Colonic mucosa (tissue), 4 donors: ENCODE results near the gene ADGRB3. TPM values are rescaled to one million over a fixed set of nuclear protein-coding genes. Genes with fewer than 3 reads are reported as not detected.

ENCODE experiments used
- DNase-seq: peaks from one replicate; pipeline ENCODE4 v3.0.0-alpha.2; 2020
- H3K27ac ChIP-seq: fragments of 200-600 bp; one replicate; pipeline ENCODE4 v1.8.0; 2021
- H3K27me3 ChIP-seq: fragments of 200-600 bp; one replicate; pipeline ENCODE4 v1.8.0; 2021
- H3K36me3 ChIP-seq: fragments of 200-600 bp; one replicate; pipeline ENCODE4 v1.8.0; 2021
- H3K4me1 ChIP-seq: fragments of 200-600 bp; one replicate; pipeline ENCODE4 v1.8.0; 2021; ENCODE audit warnings: mild to moderate bottlenecking
- H3K4me3 ChIP-seq: fragments of 200-600 bp; one replicate; pipeline ENCODE4 v1.8.0; 2021
- H3K9ac ChIP-seq, 2 donors: one replicate each; pipeline ENCODE4 v1.7.0; 2013; ENCODE audit warnings: control low read depth in 2 of 2, low read depth in 2 of 2, low read length in 2 of 2
- H3K9me3 ChIP-seq: fragments of 200-600 bp; one replicate; pipeline ENCODE4 v1.8.0; 2021
- CTCF ChIP-seq: fragments of 200-600 bp; IDR thresholded peaks from one replicate; pipeline ENCODE4 v1.8.0; 2022; ENCODE audit warnings: antibody characterized with exemption, mild to moderate bottlenecking
- intact Hi-C: fragments of 100-400 bp; cut with DNase I; formaldehyde crosslinking; loops from one replicate; pipeline ENCODE4 v1.14.1; 2022
- total RNA-seq, 2 donors: library from RNA; stranded (reverse); fragmentation: NEBNext Ultra II Directional in 1 of 2; extraction: Animal tissue kit (Norgen Biotek cat#: 25700) in 1 of 2; gene quantifications; one replicate each; pipeline ENCODE4 v1.2.1, GENCODE V29; 2021
- donor health status: healthy.
- donor health status: DM: no; HTN: no; CAD: no.
- donor health status: DM: no; HTN: no; CAD: no.

ADGRB3 gene
- total RNA-seq, 2 donors from 2014 or later: 0.42 to 0.98 TPM

- H3K27ac ChIP-seq: no peak overlapping the region
- intact Hi-C loops: no loop called here
- no peaks in the 10 kb centered on the region for H3K9me3 ChIP-seq
- H3K4me1 ChIP-seq: no peaks in the 10 kb centered on the region
- no peak overlapping the region for H3K9ac ChIP-seq
- H3K36me3 ChIP-seq: no peaks in the 10 kb centered on the region
- no peak for TF ChIP-seq CTCF
- no peak overlapping the region for H3K4me3 ChIP-seq
- no peaks in the 10 kb centered on the region for H3K27me3 ChIP-seq
- no peak for DNase-seq
Observed at GRCh38 chr6:68710916-68711315, 75.8 kb downstream of the ADGRB3 start.

- H3K36me3 ChIP-seq: no peaks in the 10 kb centered on the region
- H3K9ac ChIP-seq: no peak overlapping the region
- intact Hi-C loops: no loop called here
- no peak overlapping the region for H3K27ac ChIP-seq
- H3K27me3 ChIP-seq: no peaks in the 10 kb centered on the region
- H3K4me1 ChIP-seq: no peaks in the 10 kb centered on the region
- no peaks in the 10 kb centered on the region for H3K9me3 ChIP-seq
- no peak for DNase-seq
- no peak for TF ChIP-seq CTCF
- no peak overlapping the region for H3K4me3 ChIP-seq
Observed at GRCh38 chr6:68711386-68712000, 76.4 kb downstream of the ADGRB3 start.

DNA sequence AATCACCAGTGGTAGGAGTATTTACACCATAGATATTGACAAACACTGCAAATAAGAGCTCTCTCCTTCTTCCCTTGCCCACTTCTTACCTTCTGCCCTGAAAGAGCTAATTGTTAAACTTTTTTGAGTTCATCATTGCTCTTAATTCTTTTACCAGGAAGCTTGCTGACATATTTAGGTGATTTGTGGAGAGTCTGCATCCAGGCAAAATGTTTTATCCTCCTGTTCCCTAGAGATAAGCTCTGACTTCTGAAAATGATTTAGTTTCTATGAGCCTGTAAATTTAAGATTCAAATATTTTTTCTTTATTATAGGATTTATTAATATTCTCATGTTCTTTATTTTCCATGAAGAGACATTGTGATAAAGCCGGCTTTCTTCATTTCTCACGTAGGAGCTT, 81.5 kb downstream of the ADGRB3 start:
- DNase-seq: no peak
- no peaks in the 10 kb centered on the region for H3K9me3 ChIP-seq
- H3K27me3 ChIP-seq: no peaks in the 10 kb centered on the region
- intact Hi-C loops: no loop called here
- no peak overlapping the region for H3K4me3 ChIP-seq
- H3K4me1 ChIP-seq: no peaks in the 10 kb centered on the region
- no peaks in the 10 kb centered on the region for H3K36me3 ChIP-seq
- TF ChIP-seq CTCF: no peak
- H3K27ac ChIP-seq: no peak overlapping the region
- no peak overlapping the region for H3K9ac ChIP-seq

DNA sequence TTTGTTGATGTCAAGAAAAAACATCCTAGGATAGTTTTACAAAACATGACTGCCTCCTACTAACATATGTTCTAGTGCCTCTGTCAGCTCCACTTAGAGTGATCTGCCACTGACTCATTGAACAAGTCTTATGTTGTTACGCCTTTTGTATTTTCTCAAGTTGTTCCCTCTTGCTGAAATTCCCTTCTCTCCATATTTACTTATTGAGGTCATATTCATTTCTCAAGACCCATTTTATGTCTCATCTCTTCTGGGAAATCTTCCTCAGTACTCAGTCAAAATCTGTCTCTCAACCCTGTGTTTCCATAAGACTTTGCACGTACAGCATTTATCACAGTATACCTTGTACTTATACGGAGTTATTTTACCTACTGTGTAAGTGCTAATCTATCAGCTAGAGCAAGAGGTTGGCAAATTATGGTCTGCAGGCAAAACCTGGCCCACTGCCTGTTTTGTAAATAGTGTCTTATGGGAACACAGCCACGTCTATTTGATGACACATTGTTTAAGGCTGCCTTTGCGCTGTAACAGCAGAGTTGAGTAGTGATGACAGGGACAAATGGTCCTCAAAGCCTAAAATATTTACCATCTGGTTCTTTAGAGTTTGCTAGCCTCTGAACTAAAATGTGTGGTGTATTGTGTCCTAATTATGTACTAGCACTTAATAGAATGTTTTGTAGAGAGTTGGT, 83.4 kb downstream of the ADGRB3 start:
- no peaks in the 10 kb centered on the region for H3K9me3 ChIP-seq
- no peak for TF ChIP-seq CTCF
- no peaks in the 10 kb centered on the region for H3K4me1 ChIP-seq
- no peak overlapping the region for H3K4me3 ChIP-seq
- no peaks in the 10 kb centered on the region for H3K27me3 ChIP-seq
- H3K9ac ChIP-seq: no peak overlapping the region
- no peaks in the 10 kb centered on the region for H3K36me3 ChIP-seq
- no peak for DNase-seq
- intact Hi-C loops: no loop called here
- no peak overlapping the region for H3K27ac ChIP-seq

GRCh38 chr6:68719761-68720160, 84.7 kb downstream of the ADGRB3 start:
- Histone ChIP-seq H3K27ac (no peak overlapping the region), H3K9ac (no peak overlapping the region), H3K4me1 (no peaks in the 10 kb centered on the region), H3K9me3 (no peaks in the 10 kb centered on the region), H3K36me3 (no peaks in the 10 kb centered on the region), H3K4me3 (no peak overlapping the region), H3K27me3 (no peaks in the 10 kb centered on the region)
- intact Hi-C loops: no loop called here
- no peak for DNase-seq
- no peak for TF ChIP-seq CTCF
